Measurements from ENCODE around the gene PDXDC1.
"Not testable (repeated sequence)": the region's sequence is repeated elsewhere in the genome, so short reads cannot be mapped to it uniquely, and the experiment has no call there.

The PDXDC1 gene

GRCh38 chr16:15071916-15072769 is 97.3 kb downstream of the PDXDC1 start:
- not testable (repeated sequence) for DNase-seq

- DNase-seq: no peak
These were observed 98.3 kb downstream of the PDXDC1 start for GRCh38 chr16:15073101-15073500.

- not testable (repeated sequence) for DNase-seq
These were observed 101.3 kb downstream of the PDXDC1 start for GRCh38 chr16:15076161-15076560.

GRCh38 chr16:15080883-15081282 is 106.1 kb downstream of the PDXDC1 start:
- DNase-seq: not testable (repeated sequence)

- not testable (repeated sequence) for DNase-seq
These were observed 108.0 kb downstream of the PDXDC1 start for GRCh38 chr16:15082788-15083187.

GRCh38 chr16:15090663-15091269 is 115.9 kb downstream of the PDXDC1 start:
- DNase-seq: not testable (repeated sequence)

- DNase-seq: not testable (repeated sequence)
These were observed 118.7 kb downstream of the PDXDC1 start for GRCh38 chr16:15093571-15093954.

GRCh38 chr16:15093955-15094827 is 119.4 kb downstream of the PDXDC1 start, which contains the start of gene RRN3:
Gene RRN3 (minus strand): TSS chr16:15094272. CDS start chr16:15094233, 39 bp downstream.
- peak; percentile 85 for DNase-seq

GRCh38 chr16:15096583-15096972 is 121.8 kb downstream of the PDXDC1 start:
- not testable (repeated sequence) for DNase-seq

GRCh38 chr16:15099366-15099909 is 124.6 kb downstream of the PDXDC1 start:
- not testable (repeated sequence) for DNase-seq

GRCh38 chr16:15100372-15100987 is 125.7 kb downstream of the PDXDC1 start:
- not testable (repeated sequence) for DNase-seq

GRCh38 chr16:15127641-15128425 is 153.0 kb downstream of the PDXDC1 start:
- DNase-seq: not testable (repeated sequence)

GRCh38 chr16:15130256-15130932 is 155.6 kb downstream of the PDXDC1 start:
- DNase-seq: not testable (repeated sequence)

GRCh38 chr16:15130943-15131700 is 156.3 kb downstream of the PDXDC1 start:
- not testable (repeated sequence) for DNase-seq

- DNase-seq: not testable (repeated sequence)
These were observed 158.0 kb downstream of the PDXDC1 start for GRCh38 chr16:15132719-15133428.

GRCh38 chr16:15133554-15133953 is 158.7 kb downstream of the PDXDC1 start:
- DNase-seq: not testable (repeated sequence)

- DNase-seq: not testable (repeated sequence)
These were observed 160.1 kb downstream of the PDXDC1 start for GRCh38 chr16:15134752-15135482.
